Trophoblast cell (in vitro differentiated cells and primary cell): ENCODE results near the gene ABR.
A peak's percentile ranks its signal among the peaks of the same experiment; 100 is the strongest.

Experiments used
- DNase-seq, 2 donors: peaks; one replicate each; pipeline ENCODE4 v3.0.0-alpha.2; 2016
- H2AFZ ChIP-seq: 2 replicates; pipeline ENCODE4 v1.6.1; 2013; ENCODE audit warnings: low read length, moderate library complexity, mild to moderate bottlenecking; ENCODE audit not compliant: insufficient read depth, poor library complexity
- H2AK5ac ChIP-seq: 2 replicates; pipeline ENCODE4 v1.6.1; 2013; ENCODE audit warnings: mild to moderate bottlenecking, low read length
- H2BK120ac ChIP-seq: 2 replicates; pipeline ENCODE4 v1.6.1; 2013; ENCODE audit warnings: low read length, mild to moderate bottlenecking, moderate library complexity; ENCODE audit not compliant: insufficient read depth, poor library complexity
- H2BK12ac ChIP-seq: 2 replicates; pipeline ENCODE4 v1.6.1; 2013; ENCODE audit warnings: mild to moderate bottlenecking, low read length, moderate library complexity
- H2BK5ac ChIP-seq: 2 replicates; pipeline ENCODE4 v1.6.1; 2013; ENCODE audit warnings: low read length, low read depth, moderate library complexity, mild to moderate bottlenecking; ENCODE audit not compliant: poor library complexity
- H3K14ac ChIP-seq: 2 replicates; pipeline ENCODE4 v1.6.1; 2013; ENCODE audit warnings: mild to moderate bottlenecking, low read length
- H3K18ac ChIP-seq: 2 replicates; pipeline ENCODE4 v1.6.1; 2013; ENCODE audit warnings: mild to moderate bottlenecking, low read length
- H3K23ac ChIP-seq: 2 replicates; pipeline ENCODE4 v1.6.1; 2013; ENCODE audit warnings: low read length
- H3K27ac ChIP-seq: 2 replicates; pipeline ENCODE4 v1.5.1; 2013; ENCODE audit warnings: low read depth, mild to moderate bottlenecking, inconsistent platforms, low read length, moderate library complexity
- H3K27me3 ChIP-seq: 2 replicates; pipeline ENCODE4 v1.6.1; 2013; ENCODE audit warnings: inconsistent platforms, mild to moderate bottlenecking, low read length, moderate library complexity; ENCODE audit not compliant: insufficient read depth
- H3K36me3 ChIP-seq, 2 experiments: 1 replicate in 1 of 2; 2 replicates in 1 of 2; pipeline ENCODE4 v1.6.1; 2013; ENCODE audit warnings: low read length in 2 of 2, mild to moderate bottlenecking in 2 of 2, moderate library complexity in 1 of 2; ENCODE audit not compliant: insufficient read depth in 2 of 2, control insufficient read depth in 1 of 2
- H3K4ac ChIP-seq: 2 replicates; pipeline ENCODE4 v1.6.1; 2013; ENCODE audit warnings: low read depth, mild to moderate bottlenecking, low read length, moderate library complexity
- H3K4me1 ChIP-seq, 2 experiments: 1 replicate in 1 of 2; 2 replicates in 1 of 2; pipeline ENCODE4 v1.6.1; 2013; ENCODE audit warnings: low read length in 2 of 2, mild to moderate bottlenecking in 2 of 2, moderate library complexity in 1 of 2; ENCODE audit not compliant: insufficient read depth in 2 of 2, control insufficient read depth in 1 of 2
- H3K4me2 ChIP-seq: 2 replicates; pipeline ENCODE4 v1.6.1; 2013; ENCODE audit warnings: inconsistent platforms, mild to moderate bottlenecking, low read length, moderate library complexity
- H3K4me3 ChIP-seq: 2 replicates; pipeline ENCODE4 v1.5.1; 2013; ENCODE audit warnings: mild to moderate bottlenecking, low read depth, low read length, inconsistent platforms
- H3K79me1 ChIP-seq: one replicate; pipeline ENCODE4 v1.6.1; 2013; ENCODE audit warnings: low read length
- H3K79me2 ChIP-seq: 2 replicates; pipeline ENCODE4 v1.6.1; 2013; ENCODE audit warnings: low read length, mild to moderate bottlenecking; ENCODE audit not compliant: control insufficient read depth, insufficient read depth, poor library complexity
- H3K9ac ChIP-seq: 2 replicates; pipeline ENCODE4 v1.6.1; 2013; ENCODE audit warnings: mild to moderate bottlenecking, low read length
- H3K9me3 ChIP-seq: 2 replicates; pipeline ENCODE4 v1.6.1; 2013; ENCODE audit warnings: low read depth, mild to moderate bottlenecking, control low read depth, inconsistent platforms, low read length; ENCODE audit not compliant: insufficient read depth
- H4K12ac ChIP-seq: 2 replicates; pipeline ENCODE4 v1.6.1; 2013; ENCODE audit warnings: low read depth, mild to moderate bottlenecking, low read length, moderate library complexity
- H4K8ac ChIP-seq: 2 replicates; pipeline ENCODE4 v1.6.1; 2013; ENCODE audit warnings: low read depth, mild to moderate bottlenecking, low read length, moderate library complexity
- H4K91ac ChIP-seq: one replicate; pipeline ENCODE4 v1.6.1; 2013; ENCODE audit warnings: low read depth, mild to moderate bottlenecking, low read length, moderate library complexity
- WGBS: extraction: QIAGEN DNeasy Blood & Tissue Kit; methylation state at CpG from one replicate; pipeline ENCODE4 v1.1.7; 2013; ENCODE audit warnings: missing lambda C conversion rate; ENCODE audit not compliant: insufficient read length, insufficient coverage; ENCODE audit errors: extremely low coverage; 5-methylcytosine and 5-hydroxymethylcytosine counted together

Gene ABR

GRCh38 chr17:1143573-1143972, 36.2 kb downstream of the ABR start:
- Histone ChIP-seq H2BK120ac (no peak overlapping the region), H3K23ac (no peak overlapping the region), H4K91ac (no peak overlapping the region), H2BK12ac (no peak overlapping the region), H2AFZ (no peak overlapping the region), H4K8ac (no peak overlapping the region), H3K9ac (no peak overlapping the region), H3K27me3 (no peaks in the 10 kb centered on the region), H3K4me2 (no peak overlapping the region), H3K4me3 (no peak overlapping the region), H3K79me1 (no peaks in the 10 kb centered on the region), H2AK5ac (no peak overlapping the region), H2BK5ac (no peak overlapping the region), H3K9me3 (no peaks in the 10 kb centered on the region), H3K14ac (no peak overlapping the region), H3K36me3 (no peaks in the 10 kb centered on the region), H3K18ac (no peak overlapping the region), H4K12ac (no peak overlapping the region), H3K4me1 (no peaks in the 10 kb centered on the region), H3K27ac (no peak overlapping the region), H3K4ac (no peak overlapping the region), H3K79me2 (no peaks in the 10 kb centered on the region)
- peak in 1 of 2 donors; percentile 16 for DNase-seq
- no CpG with 5 or more reads among the region's 10 CpGs for WGBS

- Histone ChIP-seq H4K91ac (no peak overlapping the region), H4K8ac (no peak overlapping the region), H2AK5ac (no peak overlapping the region), H3K14ac (no peak overlapping the region), H3K23ac (no peak overlapping the region), H4K12ac (no peak overlapping the region), H3K4me1 (no peaks in the 10 kb centered on the region), H3K9me3 (no peaks in the 10 kb centered on the region), H3K36me3 (no peaks in the 10 kb centered on the region), H3K4me3 (no peak overlapping the region), H2BK120ac (no peak overlapping the region), H2AFZ (no peak overlapping the region), H3K27me3 (no peaks in the 10 kb centered on the region), H2BK5ac (no peak overlapping the region), H3K9ac (no peak overlapping the region), H3K18ac (no peak overlapping the region), H3K4me2 (no peak overlapping the region), H3K4ac (no peak overlapping the region), H3K27ac (no peak overlapping the region), H2BK12ac (no peak overlapping the region), H3K79me2 (no peaks in the 10 kb centered on the region), H3K79me1 (no peaks in the 10 kb centered on the region)
- no peak for DNase-seq
- no CpG with 5 or more reads among the region's 14 CpGs for WGBS
Measured at GRCh38 chr17:1142561-1142971, 37.2 kb downstream of the ABR start.

DNA sequence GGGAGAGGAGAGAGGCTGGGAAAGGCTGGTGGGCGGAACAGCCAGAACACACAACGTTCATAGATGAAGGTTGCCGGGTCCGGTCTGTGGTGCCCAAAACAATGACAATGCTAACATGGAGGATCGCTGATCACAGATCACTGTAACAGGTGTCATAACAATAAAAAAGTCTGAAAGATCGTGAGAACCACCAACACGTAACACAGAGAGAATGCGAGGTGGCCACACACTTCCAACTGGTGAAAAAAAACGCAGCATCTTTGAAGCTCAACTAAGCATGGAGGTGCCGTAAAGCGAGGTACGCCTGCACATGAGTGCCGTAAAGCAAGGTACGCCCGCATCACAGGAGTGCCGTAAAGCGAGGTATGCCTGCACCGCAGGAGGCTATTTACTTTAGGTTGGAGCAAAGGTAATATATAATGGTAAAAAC, 42.3 kb downstream of the ABR start:
- Histone ChIP-seq H4K12ac (no peak overlapping the region), H4K91ac (no peak overlapping the region), H2BK12ac (no peak overlapping the region), H3K4me3 (no peak overlapping the region), H3K27ac (no peak overlapping the region), H3K27me3 (no peaks in the 10 kb centered on the region), H3K14ac (no peak overlapping the region), H2AFZ (no peak overlapping the region), H3K36me3 (no peaks in the 10 kb centered on the region), H3K9ac (no peak overlapping the region), H3K9me3 (no peaks in the 10 kb centered on the region), H3K79me1 (no peaks in the 10 kb centered on the region), H3K4me1 (no peaks in the 10 kb centered on the region), H2AK5ac (no peak overlapping the region), H3K18ac (no peak overlapping the region), H3K23ac (no peak overlapping the region), H4K8ac (no peak overlapping the region), H3K4ac (no peak overlapping the region), H2BK5ac (no peak overlapping the region), H3K79me2 (no peaks in the 10 kb centered on the region), H2BK120ac (no peak overlapping the region), H3K4me2 (no peak overlapping the region)
- WGBS = no CpG with 5 or more reads among the region's 18 CpGs
- peak; percentile 90 to 97 for DNase-seq

DNA sequence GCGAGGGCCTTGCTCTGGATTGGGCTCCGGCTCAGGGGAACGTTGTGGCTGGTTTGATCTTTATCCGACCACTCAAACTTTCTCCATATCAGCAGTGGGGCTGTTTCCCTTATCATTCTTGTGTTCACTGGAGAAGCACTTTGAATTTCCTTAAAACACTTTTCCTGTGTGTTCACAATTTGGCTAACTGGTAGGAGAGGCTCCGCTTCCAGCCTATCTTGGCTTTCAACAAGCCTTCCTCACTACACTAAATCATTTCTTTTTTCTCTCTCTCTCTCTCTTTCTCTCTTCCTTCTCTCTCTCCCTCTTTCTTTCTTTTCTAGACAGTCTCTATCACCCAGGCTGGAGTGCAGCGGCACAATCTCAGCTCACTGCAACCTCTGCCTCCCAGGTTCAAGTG, 43.0 kb downstream of the ABR start:
- H4K12ac ChIP-seq = no peak overlapping the region
- no peak overlapping the region for H3K9ac ChIP-seq
- no CpG with 5 or more reads among the region's 6 CpGs for WGBS
- no peaks in the 10 kb centered on the region for H3K27me3 ChIP-seq
- no peaks in the 10 kb centered on the region for H3K36me3 ChIP-seq
- H3K18ac ChIP-seq = no peak overlapping the region
- H3K4me3 ChIP-seq = no peak overlapping the region
- no peak overlapping the region for H4K91ac ChIP-seq
- no peak overlapping the region for H3K23ac ChIP-seq
- no peak overlapping the region for H3K4ac ChIP-seq
- no peaks in the 10 kb centered on the region for H3K79me2 ChIP-seq
- H2AFZ ChIP-seq = no peak overlapping the region
- no peak overlapping the region for H4K8ac ChIP-seq
- no peak overlapping the region for H2AK5ac ChIP-seq
- H3K79me1 ChIP-seq = no peaks in the 10 kb centered on the region
- no peak overlapping the region for H3K4me2 ChIP-seq
- no peaks in the 10 kb centered on the region for H3K9me3 ChIP-seq
- H3K4me1 ChIP-seq = no peaks in the 10 kb centered on the region
- H2BK12ac ChIP-seq = no peak overlapping the region
- H3K27ac ChIP-seq = no peak overlapping the region
- no peak overlapping the region for H2BK120ac ChIP-seq
- no peak for DNase-seq
- H2BK5ac ChIP-seq = no peak overlapping the region
- H3K14ac ChIP-seq = no peak overlapping the region
